Panc1 (cell line): ENCODE results near the gene NNT. TPM values are rescaled to one million over a fixed set of nuclear protein-coding genes. Genes with fewer than 3 reads are reported as not detected.

Experiments
- ATAC-seq: fragments of 200-7000 bp; cut with Tn5 transposase; 2 replicates; pipeline ENCODE4 v1.9.1; 2020; ENCODE audit warnings: mild to moderate bottlenecking, moderate library complexity
- BruUV-seq: library from RNA; stranded (reverse); fragments of 400-500 nt; replicated peaks from 2 replicates; lab custom pipeline; 2021; lab: Mats Ljungman, UMichigan
- CTCF ChIA-PET: fragments of 300-600 bp; sonication (Branson Sonifier 250); formaldehyde crosslinking; loops from one replicate; lab custom pipeline; 2022; ENCODE audit warnings: antibody characterized with exemption; lab: Charles Lee
- POLR2A ChIA-PET: fragments of 300-600 bp; sonication (Branson Sonifier 250); formaldehyde crosslinking; loops from one replicate; lab custom pipeline; 2022; ENCODE audit warnings: antibody characterized with exemption; lab: Charles Lee
- DNase-seq: peaks from one replicate; pipeline ENCODE4 v3.0.0-alpha.2; 2010; ENCODE audit warnings: low read depth, low spot score
- H3K27ac ChIP-seq: 2 replicates; pipeline ENCODE4 v1.5.1; 2011; ENCODE audit warnings: mild to moderate bottlenecking, low read length, inconsistent platforms
- H3K27me3 ChIP-seq: fragments of 200-500 bp; sonication (Bioruptor generic); 2 replicates; pipeline ENCODE4 v1.6.0; 2014; ENCODE audit warnings: low read length, inconsistent platforms; ENCODE audit not compliant: control insufficient read depth, insufficient read depth
- H3K36me3 ChIP-seq: fragments of 200-500 bp; sonication (Bioruptor generic); 2 replicates; pipeline ENCODE4 v1.5.1; 2014; ENCODE audit warnings: inconsistent platforms, mild to moderate bottlenecking, low read length, moderate library complexity; ENCODE audit not compliant: control insufficient read depth, insufficient read depth
- H3K4me1 ChIP-seq: 2 replicates; pipeline ENCODE4 v1.5.1; 2011; ENCODE audit warnings: inconsistent platforms, mild to moderate bottlenecking, low read length, moderate library complexity; ENCODE audit not compliant: control insufficient read depth, insufficient read depth
- H3K4me3 ChIP-seq, 2 experiments: 2 replicates each; pipeline ENCODE4 v1.5.1; 2011 to 2012; ENCODE audit warnings: low read depth in 2 of 2, low read length in 2 of 2, mild to moderate bottlenecking in 2 of 2, inconsistent platforms in 1 of 2, moderate library complexity in 1 of 2
- H3K9me3 ChIP-seq: fragments of 200-500 bp; sonication (Bioruptor generic); 2 replicates; pipeline ENCODE4 v1.5.1; 2014; ENCODE audit warnings: low read depth, mild to moderate bottlenecking, inconsistent platforms, low read length, moderate library complexity; ENCODE audit not compliant: control insufficient read depth, insufficient read depth
- POLR2AphosphoS5 ChIP-seq: IDR thresholded peaks from 2 replicates; pipeline ENCODE4 v1.6.1; 2012; ENCODE audit warnings: mild to moderate bottlenecking, low read depth, low read length, moderate library complexity
- SIN3A ChIP-seq: IDR thresholded peaks from 2 replicates; pipeline ENCODE4 v1.6.1; 2012; ENCODE audit warnings: low read depth, mild to moderate bottlenecking, low read length, moderate library complexity, borderline replicate concordance; ENCODE audit not compliant: insufficient read depth
- TCF7L2 ChIP-seq: IDR thresholded peaks from 2 replicates; pipeline ENCODE4 v1.6.1; 2011; ENCODE audit warnings: mild to moderate bottlenecking, low read depth, low read length, inconsistent platforms
- in situ Hi-C: cut with HindIII; loops from 2 replicates; pipeline ENCODE4 v1.10.0; 2016; ENCODE audit warnings: low sequenced_read_pairs, low pct_unique_long_range_greater_than_20kb
- intact Hi-C: fragments of 100-400 bp; cut with micrococcal nuclease; formaldehyde crosslinking; loops from one replicate; pipeline ENCODE4 v1.10.0; 2022; ENCODE audit not compliant: unreplicated experiment
- total RNA-seq: library from RNA; stranded (reverse); gene quantifications from one replicate; pipeline ENCODE4 v1.2.1, GENCODE V29; 2021; ENCODE audit not compliant: unreplicated experiment
- TF ChIP-seq, protein P1 (sequence below): fragments of 450-650 bp; IDR thresholded peaks from 2 replicates; pipeline ENCODE4 v1.5.1; 2017; ENCODE audit warnings: mild to moderate bottlenecking
- TF ChIP-seq, protein P2 (sequence below), 2 experiments: IDR thresholded peaks; 2 replicates each; pipeline ENCODE4 v1.6.1; 2011 to 2012; ENCODE audit warnings: low read depth in 2 of 2, control low read depth in 1 of 2, low read length in 1 of 2, mild to moderate bottlenecking in 1 of 2, moderate library complexity in 1 of 2; ENCODE audit not compliant: insufficient read depth in 1 of 2

The NNT gene
- total RNA-seq, 1 experiment from 2014 or later = 78.7 TPM

DNA sequence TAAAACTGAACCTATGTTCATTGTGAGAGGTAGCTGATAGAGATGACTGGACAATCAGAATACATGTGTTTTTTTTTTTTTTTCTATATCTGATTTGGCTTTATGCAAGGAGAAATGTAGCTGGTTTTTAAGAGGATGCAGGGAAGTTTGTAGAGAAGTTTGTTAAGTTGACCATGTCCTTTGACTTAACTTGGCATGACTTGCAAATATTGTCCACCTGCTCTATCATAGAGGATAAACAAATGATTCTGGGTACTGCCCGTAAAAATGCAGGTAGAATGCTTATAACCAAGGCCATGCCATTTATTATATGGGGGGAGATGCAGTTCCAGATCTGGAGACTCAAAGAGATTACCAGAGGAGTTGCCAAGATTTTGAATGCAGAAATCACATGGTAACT, 13.7 kb upstream of the NNT start:
- CTCF ChIA-PET = interaction anchor here (0.7 kb wide), 1 partner anchor 42 kb away, joined by 5 read pairs; no protein-coding TSS in a partner anchor
- no peak for DNase-seq
- POLR2A ChIA-PET = no interaction called here

DNA sequence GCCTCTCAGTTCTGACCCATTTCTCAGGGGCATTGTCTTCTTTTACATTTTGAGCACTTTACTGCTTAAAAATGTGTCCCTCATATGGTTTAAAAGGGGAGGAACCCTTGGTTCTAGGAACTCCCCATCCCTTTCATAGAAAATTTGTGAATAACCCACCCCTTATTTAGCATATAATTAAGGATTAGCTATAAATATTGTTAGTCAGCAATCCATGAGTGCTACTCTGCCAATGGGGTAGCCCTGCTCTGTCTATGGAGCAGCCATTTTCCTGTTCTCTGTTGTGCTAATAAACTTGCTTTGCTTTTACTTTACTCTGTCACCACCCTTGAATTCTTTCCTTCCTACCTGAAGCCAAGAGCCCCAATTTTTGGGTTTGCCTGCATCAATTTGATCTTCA, 12.3 kb upstream of the NNT start:
- Histone ChIP-seq H3K4me3 (no peak overlapping the region), H3K27me3 (no peaks in the 10 kb centered on the region), H3K4me1 (no peaks in the 10 kb centered on the region), H3K9me3 (no peaks in the 10 kb centered on the region), H3K36me3 (no peaks in the 10 kb centered on the region), H3K27ac (no peak overlapping the region)
- in situ Hi-C loops = no loop called here
- intact Hi-C loops = no loop called here
- BruUV-seq = no TSS peak
- ATAC-seq (no peak), DNase-seq (no peak)
- TF ChIP-seq, protein P1, sequence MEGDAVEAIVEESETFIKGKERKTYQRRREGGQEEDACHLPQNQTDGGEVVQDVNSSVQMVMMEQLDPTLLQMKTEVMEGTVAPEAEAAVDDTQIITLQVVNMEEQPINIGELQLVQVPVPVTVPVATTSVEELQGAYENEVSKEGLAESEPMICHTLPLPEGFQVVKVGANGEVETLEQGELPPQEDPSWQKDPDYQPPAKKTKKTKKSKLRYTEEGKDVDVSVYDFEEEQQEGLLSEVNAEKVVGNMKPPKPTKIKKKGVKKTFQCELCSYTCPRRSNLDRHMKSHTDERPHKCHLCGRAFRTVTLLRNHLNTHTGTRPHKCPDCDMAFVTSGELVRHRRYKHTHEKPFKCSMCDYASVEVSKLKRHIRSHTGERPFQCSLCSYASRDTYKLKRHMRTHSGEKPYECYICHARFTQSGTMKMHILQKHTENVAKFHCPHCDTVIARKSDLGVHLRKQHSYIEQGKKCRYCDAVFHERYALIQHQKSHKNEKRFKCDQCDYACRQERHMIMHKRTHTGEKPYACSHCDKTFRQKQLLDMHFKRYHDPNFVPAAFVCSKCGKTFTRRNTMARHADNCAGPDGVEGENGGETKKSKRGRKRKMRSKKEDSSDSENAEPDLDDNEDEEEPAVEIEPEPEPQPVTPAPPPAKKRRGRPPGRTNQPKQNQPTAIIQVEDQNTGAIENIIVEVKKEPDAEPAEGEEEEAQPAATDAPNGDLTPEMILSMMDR = no peak
- TF ChIP-seq POLR2AphosphoS5 = no peak
- no peak for TF ChIP-seq SIN3A
- TF ChIP-seq, protein P2, sequence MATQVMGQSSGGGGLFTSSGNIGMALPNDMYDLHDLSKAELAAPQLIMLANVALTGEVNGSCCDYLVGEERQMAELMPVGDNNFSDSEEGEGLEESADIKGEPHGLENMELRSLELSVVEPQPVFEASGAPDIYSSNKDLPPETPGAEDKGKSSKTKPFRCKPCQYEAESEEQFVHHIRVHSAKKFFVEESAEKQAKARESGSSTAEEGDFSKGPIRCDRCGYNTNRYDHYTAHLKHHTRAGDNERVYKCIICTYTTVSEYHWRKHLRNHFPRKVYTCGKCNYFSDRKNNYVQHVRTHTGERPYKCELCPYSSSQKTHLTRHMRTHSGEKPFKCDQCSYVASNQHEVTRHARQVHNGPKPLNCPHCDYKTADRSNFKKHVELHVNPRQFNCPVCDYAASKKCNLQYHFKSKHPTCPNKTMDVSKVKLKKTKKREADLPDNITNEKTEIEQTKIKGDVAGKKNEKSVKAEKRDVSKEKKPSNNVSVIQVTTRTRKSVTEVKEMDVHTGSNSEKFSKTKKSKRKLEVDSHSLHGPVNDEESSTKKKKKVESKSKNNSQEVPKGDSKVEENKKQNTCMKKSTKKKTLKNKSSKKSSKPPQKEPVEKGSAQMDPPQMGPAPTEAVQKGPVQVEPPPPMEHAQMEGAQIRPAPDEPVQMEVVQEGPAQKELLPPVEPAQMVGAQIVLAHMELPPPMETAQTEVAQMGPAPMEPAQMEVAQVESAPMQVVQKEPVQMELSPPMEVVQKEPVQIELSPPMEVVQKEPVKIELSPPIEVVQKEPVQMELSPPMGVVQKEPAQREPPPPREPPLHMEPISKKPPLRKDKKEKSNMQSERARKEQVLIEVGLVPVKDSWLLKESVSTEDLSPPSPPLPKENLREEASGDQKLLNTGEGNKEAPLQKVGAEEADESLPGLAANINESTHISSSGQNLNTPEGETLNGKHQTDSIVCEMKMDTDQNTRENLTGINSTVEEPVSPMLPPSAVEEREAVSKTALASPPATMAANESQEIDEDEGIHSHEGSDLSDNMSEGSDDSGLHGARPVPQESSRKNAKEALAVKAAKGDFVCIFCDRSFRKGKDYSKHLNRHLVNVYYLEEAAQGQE (IDR thresholded peaks at IDR 0.05; ENCODE audit: insufficient read depth in 1 of 2, low read depth in 2 of 2, low read length in 1 of 2) = no peak
- ChIA-PET CTCF (no interaction called here), POLR2A (no interaction called here)

More for the DNA sequence above, 13.7 kb upstream of the NNT start:
- no peak for ATAC-seq
- intact Hi-C loops (no loop called here), in situ Hi-C loops (no loop called here)
- Histone ChIP-seq H3K27ac (no peak overlapping the region), H3K36me3 (no peaks in the 10 kb centered on the region), H3K27me3 (no peaks in the 10 kb centered on the region), H3K9me3 (no peaks in the 10 kb centered on the region), H3K4me3 (no peak overlapping the region), H3K4me1 (no peaks in the 10 kb centered on the region)
- no TSS peak for BruUV-seq
- TF ChIP-seq, protein P1 = no peak
- TF ChIP-seq SIN3A (no peak), TCF7L2 (no peak), POLR2AphosphoS5 (no peak)
- TF ChIP-seq, protein P2 (IDR thresholded peaks at IDR 0.05; ENCODE audit: insufficient read depth in 1 of 2, low read depth in 2 of 2, low read length in 1 of 2) = no peak
